H1 (cell line): Measurements from ENCODE around the gene TSKU. TPM values are rescaled to one million over a fixed set of nuclear protein-coding genes. Genes with fewer than 3 reads are reported as not detected.

Experiments
- CTCF ChIA-PET: fragments of 300-600 bp; sonication (Branson Sonifier 250); formaldehyde crosslinking; loops from one replicate; lab custom pipeline; 2021; ENCODE audit not compliant: partially characterized antibody; lab: Charles Lee
- POLR2A ChIA-PET: fragments of 300-600 bp; sonication (Branson Sonifier 250); formaldehyde crosslinking; loops from one replicate; lab custom pipeline; 2021; ENCODE audit warnings: inconsistent platforms; ENCODE audit not compliant: partially characterized antibody; lab: Charles Lee
- DNase-seq, 2 experiments: peaks; one replicate each; pipeline versions ENCODE4 v3.0.0 to v3.0.0-alpha.2; 2010 to 2022; ENCODE audit warnings: low spot score in 2 of 2, low read depth in 1 of 2, mixed read lengths in 1 of 2
- FAIRE-seq: peaks from 2 replicates; lab custom pipeline; 2011; peaks lifted over from hg19 to GRCh38; lab: Jason Lieb, UNC
- H2AFZ ChIP-seq: 2 replicates; pipeline ENCODE4 v1.8.1; 2012; ENCODE audit warnings: low read length, inconsistent platforms
- H2AK5ac ChIP-seq: 2 replicates; pipeline ENCODE4 v1.6.1; 2013; ENCODE audit warnings: low read depth, low read length
- H2BK120ac ChIP-seq: replicated peaks from 2 replicates; pipeline ENCODE3; 2013; ENCODE audit warnings: low read depth, low read length, inconsistent platforms
- H2BK12ac ChIP-seq: 2 replicates; pipeline ENCODE4 v1.6.1; 2013; ENCODE audit warnings: low read depth, low read length
- H2BK15ac ChIP-seq: 2 replicates; pipeline ENCODE4 v1.6.1; 2013; ENCODE audit warnings: low read length
- H2BK20ac ChIP-seq: 2 replicates; pipeline ENCODE4 v1.6.1; 2013; ENCODE audit warnings: low read length
- H2BK5ac ChIP-seq: 2 replicates; pipeline ENCODE4 v1.6.1; 2013; ENCODE audit warnings: low read depth, low read length
- H3K14ac ChIP-seq: 2 replicates; pipeline ENCODE4 v1.6.1; 2013; ENCODE audit warnings: inconsistent platforms; ENCODE audit not compliant: insufficient read length
- H3K18ac ChIP-seq: 2 replicates; pipeline ENCODE4 v1.6.1; 2013; ENCODE audit warnings: low read length; ENCODE audit errors: extremely low read depth
- H3K23ac ChIP-seq: 2 replicates; pipeline ENCODE4 v1.6.1; 2013; ENCODE audit warnings: inconsistent platforms; ENCODE audit not compliant: insufficient read length
- H3K23me2 ChIP-seq: 2 replicates; pipeline ENCODE4 v1.6.1; 2013; ENCODE audit warnings: low read depth, low read length
- H3K27ac ChIP-seq: 2 replicates; pipeline ENCODE4 v1.6.1; 2011; ENCODE audit warnings: low read depth, low read length, inconsistent platforms
- H3K27me3 ChIP-seq, 4 experiments: replicated peaks in 1 of 4; 1 replicate in 1 of 4; 2 replicates in 3 of 4; pipeline versions ENCODE4 v1.6.1 to v1.8.1; 2011 to 2013; ENCODE audit warnings: low read length in 3 of 4, mild to moderate bottlenecking in 3 of 4, inconsistent platforms in 2 of 4, mixed read lengths in 2 of 4, moderate library complexity in 1 of 4; ENCODE audit not compliant: control insufficient read depth in 3 of 4, insufficient read depth in 3 of 4; ENCODE audit errors: extremely low read depth in 1 of 4
- H3K36me3 ChIP-seq, 4 experiments: 2 replicates each; pipeline versions ENCODE4 v1.6.1 to v1.8.1; 2011 to 2013; ENCODE audit warnings: mild to moderate bottlenecking in 4 of 4, low read length in 3 of 4, moderate library complexity in 2 of 4, control low read depth in 1 of 4, inconsistent platforms in 1 of 4; ENCODE audit not compliant: insufficient read depth in 4 of 4, control insufficient read depth in 2 of 4
- H3K4ac ChIP-seq: replicated peaks from 2 replicates; pipeline ENCODE3; 2013; ENCODE audit warnings: low read length, low read depth, mixed read lengths, inconsistent platforms; ENCODE audit not compliant: insufficient read length
- H3K4me1 ChIP-seq, 4 experiments: replicated peaks in 1 of 4; 1 replicate in 1 of 4; 2 replicates in 3 of 4; pipeline versions ENCODE4 v1.6.1 to v1.8.1; 2011 to 2013; ENCODE audit warnings: low read length in 3 of 4, inconsistent platforms in 2 of 4, mixed read lengths in 1 of 4; ENCODE audit not compliant: insufficient read depth in 4 of 4, control insufficient read depth in 3 of 4
- H3K4me2 ChIP-seq, 2 experiments: 2 replicates each; pipeline versions ENCODE4 v1.6.1 to v1.8.1; 2011 to 2013; ENCODE audit warnings: low read depth in 2 of 2, low read length in 2 of 2, control low read depth in 1 of 2, inconsistent platforms in 1 of 2, mild to moderate bottlenecking in 1 of 2; ENCODE audit not compliant: insufficient read depth in 1 of 2
- H3K4me3 ChIP-seq, 4 experiments: fragments of 200-600, 300-600 bp in 1 of 4; sonication (generic), shearing (Covaris generic), sonication (Bioruptor Twin) in 1 of 4; 2 replicates each; pipeline versions ENCODE4 v1.5.1 to v1.8.1; 2011 to 2016; ENCODE audit warnings: low read length in 4 of 4, low read depth in 3 of 4, control low read depth in 2 of 4, inconsistent platforms in 2 of 4, mild to moderate bottlenecking in 2 of 4, mixed read lengths in 1 of 4, moderate library complexity in 1 of 4; ENCODE audit not compliant: insufficient read depth in 2 of 4; ENCODE audit errors: extremely low read depth in 1 of 4
- H3K56ac ChIP-seq: replicated peaks from 2 replicates; pipeline ENCODE3; 2013; ENCODE audit warnings: low read depth, mild to moderate bottlenecking, mixed read lengths, low read length, inconsistent platforms; ENCODE audit not compliant: insufficient read length
- H3K79me1 ChIP-seq: 2 replicates; pipeline ENCODE4 v1.6.1; 2013; ENCODE audit warnings: low read depth, low read length, control low read depth
- H3K79me2 ChIP-seq, 2 experiments: 2 replicates each; pipeline versions ENCODE4 v1.6.1 to v1.8.1; 2012 to 2013; ENCODE audit warnings: low read length in 2 of 2, mild to moderate bottlenecking in 2 of 2, inconsistent platforms in 1 of 2; ENCODE audit not compliant: insufficient read depth in 2 of 2, control insufficient read depth in 1 of 2
- H3K9ac ChIP-seq, 4 experiments: replicated peaks in 1 of 4; 1 replicate in 1 of 4; 2 replicates in 3 of 4; pipeline versions ENCODE4 v1.6.1 to v1.8.1; 2011 to 2013; ENCODE audit warnings: low read depth in 3 of 4, low read length in 3 of 4, control low read depth in 2 of 4, mild to moderate bottlenecking in 2 of 4, moderate library complexity in 2 of 4, inconsistent platforms in 1 of 4; ENCODE audit errors: extremely low read depth in 1 of 4
- H3K9me3 ChIP-seq, 2 experiments: 2 replicates each; pipeline versions ENCODE4 v1.6.1 to v1.8.1; 2012 to 2013; ENCODE audit warnings: mild to moderate bottlenecking in 2 of 2, moderate library complexity in 2 of 2, control low read depth in 1 of 2, inconsistent platforms in 1 of 2, low read depth in 1 of 2, low read length in 1 of 2, mixed read lengths in 1 of 2; ENCODE audit not compliant: insufficient read depth in 2 of 2
- H4K20me1 ChIP-seq, 2 experiments: replicated peaks in 1 of 2; 2 replicates each; pipeline versions ENCODE3 to v1.8.1; 2011 to 2013; ENCODE audit warnings: inconsistent platforms in 2 of 2, low read length in 2 of 2, mild to moderate bottlenecking in 1 of 2; ENCODE audit not compliant: insufficient read depth in 2 of 2, control insufficient read depth in 1 of 2
- H4K5ac ChIP-seq: 2 replicates; pipeline ENCODE4 v1.6.1; 2013; ENCODE audit warnings: low read length, low read depth, mixed read lengths, inconsistent platforms; ENCODE audit not compliant: insufficient read length
- H4K8ac ChIP-seq: 2 replicates; pipeline ENCODE4 v1.8.0; 2013; ENCODE audit warnings: mild to moderate bottlenecking, moderate library complexity, low read length, inconsistent platforms; ENCODE audit not compliant: insufficient read depth; ENCODE audit errors: extremely low read depth
- H4K91ac ChIP-seq: replicated peaks from 2 replicates; pipeline ENCODE3; 2013; ENCODE audit warnings: low read length, mixed read lengths, inconsistent platforms; ENCODE audit not compliant: insufficient read length
- CBX5 ChIP-seq: fragments of 300-800, 300-1000 bp; sonication (generic); IDR thresholded peaks from 2 replicates; pipeline ENCODE4 v1.7.1; 2016; ENCODE audit warnings: antibody characterized with exemption, low read length, low read depth
- CHD2 ChIP-seq: IDR thresholded peaks from 2 replicates; pipeline ENCODE4 v1.6.1; 2012; ENCODE audit warnings: low read length, improper control_type of control experiment
- E2F6 ChIP-seq: IDR thresholded peaks from 2 replicates; pipeline ENCODE4 v1.6.1; 2012; ENCODE audit warnings: inconsistent platforms
- EGR1 ChIP-seq: IDR thresholded peaks from 2 replicates; pipeline ENCODE4 v1.6.1; 2011; ENCODE audit warnings: low read depth, low read length, borderline replicate concordance
- EZH2 ChIP-seq: fragments of 200-600 bp; sonication (generic); IDR thresholded peaks from 2 replicates; pipeline ENCODE4 v1.7.1; 2012; ENCODE audit warnings: low read depth, mild to moderate bottlenecking, moderate library complexity, low read length, inconsistent platforms; ENCODE audit not compliant: severe bottlenecking
- JUN ChIP-seq: IDR thresholded peaks from 2 replicates; pipeline ENCODE4 v1.6.1; 2011; ENCODE audit warnings: low read depth, mild to moderate bottlenecking, improper control_type of control experiment, low read length
- KDM4A ChIP-seq: IDR thresholded peaks from one replicate; pipeline ENCODE4 v1.7.1; 2012; ENCODE audit warnings: low read depth, mild to moderate bottlenecking, moderate library complexity, low read length, inconsistent platforms; ENCODE audit not compliant: severe bottlenecking
- NRF1 ChIP-seq: IDR thresholded peaks from 2 replicates; pipeline ENCODE4 v1.6.1; 2011; ENCODE audit warnings: mild to moderate bottlenecking, low read depth, low read length, improper control_type of control experiment
- PHF8 ChIP-seq: fragments of 200-600 bp; sonication (generic); conservative IDR thresholded peaks from 2 replicates; pipeline ENCODE4 v1.7.1; 2012; ENCODE audit warnings: low read depth, mild to moderate bottlenecking, inconsistent platforms, low read length, moderate library complexity
- SIN3A ChIP-seq, 2 experiments: IDR thresholded peaks in 1 of 2; conservative IDR thresholded peaks in 1 of 2; 2 replicates each; pipeline ENCODE4 v1.6.1; 2011 to 2012; ENCODE audit warnings: low read length in 2 of 2, improper control_type of control experiment in 1 of 2, low read depth in 1 of 2, mild to moderate bottlenecking in 1 of 2
- SIRT6 ChIP-seq: IDR thresholded peaks from one replicate; pipeline ENCODE4 v1.7.1; 2012; ENCODE audit warnings: low read length, inconsistent platforms
- SP1 ChIP-seq: IDR thresholded peaks from 2 replicates; pipeline ENCODE4 v1.6.1; 2011; ENCODE audit warnings: low read depth, low read length
- SP2 ChIP-seq: IDR thresholded peaks from 2 replicates; pipeline ENCODE4 v1.6.1; 2012; ENCODE audit warnings: mild to moderate bottlenecking, low read length, inconsistent platforms
- SP4 ChIP-seq: IDR thresholded peaks from 2 replicates; pipeline ENCODE4 v1.6.1; 2012; ENCODE audit warnings: low read length, inconsistent platforms
- TCF12 ChIP-seq: IDR thresholded peaks from 2 replicates; pipeline ENCODE4 v1.6.1; 2011; ENCODE audit warnings: low read depth, mild to moderate bottlenecking, low read length
- WGBS, 2 experiments: shearing (Covaris generic) in 1 of 2; methylation state at CpG; one replicate each; pipeline versions ENCODE4 v1.1.6 to v1.1.7; 2013 to 2015; ENCODE audit warnings: low lambda C conversion rate in 2 of 2, mixed read lengths in 2 of 2, inconsistent platforms in 1 of 2, low coverage in 1 of 2, missing lambda C conversion rate in 1 of 2; ENCODE audit not compliant: insufficient replicate concordance in 2 of 2, insufficient coverage in 1 of 2, insufficient read length in 1 of 2; ENCODE audit errors: extremely low coverage in 1 of 2, missing lambda C conversion rate in 1 of 2; 5-methylcytosine and 5-hydroxymethylcytosine counted together
- polyA plus RNA-seq, 7 experiments: library from polyadenylated mRNA; depleted of rRNA in 3 of 7; stranded (reverse) in 5 of 7; unstranded in 2 of 7; fragments of >200 nt in 5 of 7; fragments of 200-250 nt in 2 of 7; gene quantifications; 1 replicate in 5 of 7; 2 replicates in 1 of 7; 4 replicates in 1 of 7; pipeline versions ENCODE4 v1.2.1 to v1.2.3, GENCODE V29; 2011 to 2013; ENCODE audit warnings: missing spikeins in 2 of 7, mixed read lengths in 2 of 7
- total RNA-seq: library from RNA; stranded (reverse); fragmentation: NEBNext Ultra II Directional; extraction: Animal tissue kit (Norgen Biotek cat#: 25700); gene quantifications from 2 replicates; pipeline ENCODE4 v1.2.1, GENCODE V29; 2021

Gene TSKU
- total and polyA plus RNA-seq, 2 of the 8 experiments (the other 6 are each of a cell fraction or from before 2014, with no cell fraction given), result 22.8 to 28.4 TPM

- Histone ChIP-seq H3K4me3 (no peak overlapping the region), H3K23ac (no peak overlapping the region), H2AK5ac (no peak overlapping the region), H4K8ac (no peak overlapping the region), H3K9me3 (no peaks in the 10 kb centered on the region), H4K20me1 (no peaks in the 10 kb centered on the region), H2BK20ac (no peak overlapping the region), H3K9ac (no peak overlapping the region), H3K79me2 (no peaks in the 10 kb centered on the region), H3K27ac (no peak overlapping the region), H2BK12ac (no peak overlapping the region), H2BK5ac (no peak overlapping the region), H4K91ac (no peak overlapping the region), H3K4me1 (peaks cover 0 to 9% (median 4%) of the 10 kb centered on the region in 4 experiments; a peak in 6 of 7 replicates), H3K14ac (no peak overlapping the region), H3K18ac (no peak overlapping the region), H3K36me3 (no peaks in the 10 kb centered on the region), H3K79me1 (no peaks in the 10 kb centered on the region), H4K5ac (no peak overlapping the region), H3K4me2 (no peak overlapping the region), H3K4ac (no peak overlapping the region), H2BK120ac (no peak overlapping the region), H3K27me3 (no peaks in the 10 kb centered on the region), H3K56ac (no peak overlapping the region), H2BK15ac (no peak overlapping the region), H2AFZ (no peak overlapping the region), H3K23me2 (no peaks in the 10 kb centered on the region)
- ChIA-PET CTCF (interaction anchor here (1.0 to 1.8 kb wide), 5 partner anchors 8 to 54 kb away, joined by 3 to 7 read pairs (median 4); no protein-coding TSS in a partner anchor), POLR2A (interaction anchor here (1.2 to 1.6 kb wide), 2 partner anchors 21 to 31 kb away, joined by 3 read pairs; no protein-coding TSS in a partner anchor)
- 94% methylated on average over 3 of the region's 3 CpGs; no CpG with 5 or more reads in 1 of the 2 experiments for WGBS, 2 experiments
- FAIRE-seq (no peak), DNase-seq (no peak)
- TF ChIP-seq SP1 (no peak), TCF12 (no peak), EGR1 (no peak), SIRT6 (no peak), SIN3A (conservative IDR thresholded peaks at IDR 0.05 in 1 of 2, IDR thresholded peaks at IDR 0.05 in 1 of 2; ENCODE audit: low read depth in 1 of 2, low read length in 2 of 2) (no peak), KDM4A (no peak), EZH2 (no peak), SP2 (no peak), CBX5 (no peak), E2F6 (no peak), SP4 (no peak), JUN (no peak), PHF8 (no peak), CHD2 (no peak), NRF1 (no peak)
Observed at GRCh38 chr11:76753449-76753848, 29.7 kb upstream of the TSKU start.
